HG02763 (cell line): ENCODE results near the gene PRPH.

Experiments used
- ATAC-seq: cut with Tn5 transposase; IDR thresholded peaks from one replicate; pipeline ENCODE4 v1.9.1; 2021; ENCODE audit warnings: mild to moderate bottlenecking, moderate library complexity; ENCODE audit not compliant: unreplicated experiment

The PRPH gene

GRCh38 chr12:49345051-49345824 lies 50.3 kb downstream of the PRPH start:
- no peak for ATAC-seq

DNA sequence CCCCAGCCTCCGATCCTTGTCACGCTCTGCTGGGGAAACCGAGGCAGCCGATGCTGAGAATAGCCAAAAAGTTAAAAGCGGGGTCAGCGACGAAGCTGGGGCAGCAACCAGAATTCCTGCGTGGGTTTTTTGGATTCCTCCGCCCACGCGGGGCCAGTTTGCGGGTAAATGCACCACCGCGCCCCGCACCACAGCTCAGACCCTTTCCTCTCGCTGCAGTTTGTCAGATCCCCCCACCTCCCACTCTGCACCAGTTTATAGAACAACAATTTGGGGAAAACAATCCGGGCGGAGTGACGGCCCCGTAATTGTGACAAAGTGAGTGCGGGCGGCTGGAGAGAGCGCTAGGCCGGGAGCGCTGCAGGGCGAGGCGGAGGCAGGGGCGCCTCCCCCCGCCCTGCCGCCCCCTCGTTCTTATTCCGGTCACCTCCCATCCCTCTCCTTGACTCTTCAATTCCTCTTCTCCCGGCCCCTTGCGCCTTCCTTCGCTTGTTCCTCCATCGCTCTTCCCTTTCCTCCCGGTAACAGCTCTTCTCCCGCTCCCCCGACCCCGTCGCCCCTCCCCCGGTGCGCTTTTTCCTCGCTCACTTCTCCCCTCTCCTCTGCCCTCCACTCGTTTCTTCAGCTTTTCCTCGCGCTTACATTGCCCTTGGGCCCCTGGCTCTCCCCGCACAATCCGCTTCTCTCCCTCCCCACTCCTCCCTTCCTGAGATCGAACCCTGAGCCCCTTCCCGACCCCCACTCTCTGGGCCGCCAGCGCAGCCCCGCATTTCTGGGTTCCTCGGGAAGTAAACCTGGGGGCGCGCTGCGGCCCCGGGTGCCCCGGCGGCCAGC lies 51.1 kb downstream of the PRPH start:
- no peak for ATAC-seq

DNA sequence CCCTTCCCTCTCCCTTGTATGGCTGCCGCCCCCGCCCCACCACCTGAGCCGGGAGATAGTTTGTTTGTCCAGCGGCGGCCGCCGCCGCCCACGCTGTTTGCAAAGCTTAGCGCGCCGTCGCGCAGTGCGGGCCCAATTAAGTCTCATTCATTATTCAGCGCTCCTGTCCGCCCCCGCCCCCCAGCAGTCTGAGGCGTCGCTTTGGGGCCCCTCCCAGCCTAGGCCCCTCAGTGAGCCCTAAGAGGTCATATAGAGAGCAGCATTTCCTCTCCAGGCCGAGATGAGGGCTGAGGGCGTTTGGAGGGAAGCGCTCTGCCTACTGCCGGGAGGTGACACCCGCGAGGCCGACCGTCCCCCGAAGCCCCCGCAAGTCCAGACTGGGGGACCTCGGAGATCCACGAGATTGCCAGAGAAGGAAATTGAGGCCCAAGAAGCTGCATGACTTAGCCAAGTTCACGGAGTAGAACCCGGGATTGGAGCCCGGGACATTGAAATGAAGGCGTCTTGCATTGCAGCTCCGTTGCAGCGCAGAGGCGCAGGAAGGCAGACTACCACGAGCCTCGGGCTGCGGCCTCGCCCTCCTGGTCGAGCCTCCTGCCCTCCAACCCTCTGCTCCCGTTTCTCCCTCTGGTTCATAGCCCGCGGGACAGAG lies 51.8 kb downstream of the PRPH start, which contains the start of gene DNAJC22:
TSS of gene DNAJC22 (plus strand) at position 230 of the 652 bp plus-strand sequence. CDS start 1,985 bp downstream, outside the sequence.
- no peak for ATAC-seq

DNA sequence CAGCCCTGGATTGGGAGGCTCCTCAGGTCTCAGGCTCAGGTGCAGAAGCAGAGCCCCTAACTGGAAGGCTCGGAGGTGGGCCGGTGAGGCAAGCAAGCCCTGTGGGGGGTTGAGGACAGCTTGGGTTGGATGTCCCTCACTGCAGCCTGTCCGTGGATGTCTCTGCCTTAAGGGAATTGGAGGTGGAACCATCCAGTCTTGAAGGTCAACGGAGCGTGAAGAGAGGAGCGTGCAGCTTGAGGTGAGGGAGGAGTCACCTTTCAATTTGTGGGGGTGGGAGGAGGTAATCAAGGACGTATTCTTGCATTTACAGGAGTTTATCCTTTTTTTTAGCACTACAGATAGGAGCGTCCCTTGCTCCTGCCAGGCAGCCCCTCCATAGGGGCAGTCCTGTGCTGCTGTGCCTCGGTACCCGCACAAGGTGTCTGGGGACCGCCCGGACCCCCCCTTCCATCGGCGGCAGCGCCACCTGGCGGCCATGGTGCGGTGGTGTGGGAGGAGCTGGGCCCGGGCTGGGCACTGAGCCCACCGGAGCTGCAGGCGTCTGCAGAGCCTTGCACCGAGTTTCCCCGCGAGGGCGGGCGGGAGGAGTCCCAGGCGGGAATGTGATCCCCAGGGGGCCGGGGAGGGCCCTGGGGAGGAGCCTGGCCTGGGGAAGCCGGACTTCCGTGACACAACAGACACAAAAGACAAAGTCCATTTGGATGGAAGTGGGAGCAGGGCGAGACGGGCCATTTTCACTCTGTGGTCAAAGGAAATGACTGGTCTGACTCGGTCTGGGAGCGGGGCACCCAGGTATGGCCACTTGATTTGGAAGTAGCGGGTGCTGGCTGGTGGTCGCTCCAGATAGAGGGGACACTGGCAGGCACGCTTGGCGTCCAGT lies 52.6 kb downstream of the PRPH start:
- ATAC-seq, result peak; percentile 33
